Muscle of leg (tissue), 11 donors: ENCODE results near the gene MAN1A1. TPM values are rescaled to one million over a fixed set of nuclear protein-coding genes. Genes with fewer than 3 reads are reported as not detected.
A peak's percentile ranks its signal among the peaks of the same experiment; 100 is the strongest.

ENCODE experiments used
- DNase-seq: peaks from one replicate; pipeline ENCODE4 v3.0.0; 2013
- H3K27ac ChIP-seq: one replicate; pipeline ENCODE4 v1.5.1; 2013; ENCODE audit warnings: mild to moderate bottlenecking, low read length, control low read depth
- H3K27me3 ChIP-seq: one replicate; pipeline ENCODE4 v1.6.1; 2013; ENCODE audit warnings: low read length; ENCODE audit not compliant: control insufficient read depth, insufficient read depth
- H3K36me3 ChIP-seq: one replicate; pipeline ENCODE4 v1.6.1; 2013; ENCODE audit warnings: low read length; ENCODE audit not compliant: control insufficient read depth, insufficient read depth
- H3K4me1 ChIP-seq: one replicate; pipeline ENCODE4 v1.6.1; 2013; ENCODE audit warnings: low read length; ENCODE audit not compliant: control insufficient read depth, insufficient read depth
- H3K4me3 ChIP-seq: one replicate; pipeline ENCODE4 v1.5.1; 2013; ENCODE audit warnings: low read length, control low read depth
- H3K9me3 ChIP-seq: replicated peaks from 2 replicates; pipeline ENCODE4 v1.6.1; 2013; ENCODE audit warnings: low read depth, low read length; ENCODE audit not compliant: control insufficient read depth
- WGBS: methylation state at CpG from one replicate; pipeline ENCODE4 v1.1.5; 2013; ENCODE audit warnings: missing lambda C conversion rate; ENCODE audit not compliant: insufficient coverage; 5-methylcytosine and 5-hydroxymethylcytosine counted together
- polyA plus RNA-seq, 8 donors: library from polyadenylated mRNA; unstranded; fragments of 120-200 nt; gene quantifications; one replicate each; pipeline versions ENCODE4 v1.2.1 to v1.2.3, GENCODE V29; 2013; ENCODE audit warnings: inconsistent platforms in 1 of 8, low replicate concordance in 1 of 8; ENCODE audit not compliant: insufficient read length in 8 of 8, insufficient read depth in 1 of 8
- total RNA-seq: library from RNA; stranded (reverse); fragments of 120-200 nt; gene quantifications from one replicate; pipeline ENCODE4 v1.2.4, GENCODE V29; 2013

The MAN1A1 gene
- total and polyA plus RNA-seq, 9 donors: 21.8 to 48.2 (median 33.0) TPM

- 28% methylated on average over 9 of the region's 16 CpGs for WGBS
- DNase-seq: peak; percentile 61
These were observed 2.0 kb downstream of the MAN1A1 start for GRCh38 chr6:119347466-119348095.

GRCh38 chr6:119346936-119347335, 2.6 kb downstream of the MAN1A1 start:
- no peaks in the 10 kb centered on the region for H3K36me3 ChIP-seq
- no peak overlapping the region for H3K27ac ChIP-seq
- no peaks in the 10 kb centered on the region for H3K9me3 ChIP-seq
- peak; percentile 35 for DNase-seq
- 60% methylated on average over 1 of the region's 1 CpG for WGBS
- H3K4me1 ChIP-seq: peaks cover 12% of the 10 kb centered on the region
- H3K4me3 ChIP-seq: peak overlapping the region; percentile 85
- H3K27me3 ChIP-seq: peaks cover 4% of the 10 kb centered on the region

More at GRCh38 chr6:119347466-119348095, 2.0 kb downstream of the MAN1A1 start:
- H3K4me3 ChIP-seq: peak overlapping the region; percentile 85
- H3K4me1 ChIP-seq: peaks cover 12% of the 10 kb centered on the region
- peak overlapping the region; percentile 2 for H3K27ac ChIP-seq
- H3K27me3 ChIP-seq: peaks cover 4% of the 10 kb centered on the region
- no peaks in the 10 kb centered on the region for H3K36me3 ChIP-seq
- H3K9me3 ChIP-seq: no peaks in the 10 kb centered on the region

- H3K9me3 ChIP-seq: no peaks in the 10 kb centered on the region
- no peak overlapping the region for H3K27ac ChIP-seq
- DNase-seq: no peak
- peak overlapping the region; percentile 9 for H3K4me3 ChIP-seq
- peaks cover 4% of the 10 kb centered on the region for H3K27me3 ChIP-seq
- peaks cover 12% of the 10 kb centered on the region for H3K4me1 ChIP-seq
- WGBS: 70% methylated on average over 2 of the region's 8 CpGs
- H3K36me3 ChIP-seq: no peaks in the 10 kb centered on the region
These were observed 3.1 kb downstream of the MAN1A1 start for GRCh38 chr6:119346450-119346849.

GRCh38 chr6:119345114-119345513, 4.4 kb downstream of the MAN1A1 start:
- no peak overlapping the region for H3K27ac ChIP-seq
- H3K36me3 ChIP-seq: no peaks in the 10 kb centered on the region
- no peak overlapping the region for H3K4me3 ChIP-seq
- no CpG with 5 or more reads among the region's 2 CpGs for WGBS
- no peak for DNase-seq
- peaks cover 10% of the 10 kb centered on the region for H3K4me1 ChIP-seq
- H3K27me3 ChIP-seq: peaks cover 2% of the 10 kb centered on the region
- H3K9me3 ChIP-seq: no peaks in the 10 kb centered on the region

GRCh38 chr6:119344306-119344705, 5.3 kb downstream of the MAN1A1 start:
- H3K9me3 ChIP-seq: no peaks in the 10 kb centered on the region
- H3K27me3 ChIP-seq: no peaks in the 10 kb centered on the region
- H3K4me1 ChIP-seq: peaks cover 10% of the 10 kb centered on the region
- no peak overlapping the region for H3K27ac ChIP-seq
- H3K36me3 ChIP-seq: no peaks in the 10 kb centered on the region
- H3K4me3 ChIP-seq: no peak overlapping the region
- no peak for DNase-seq
- WGBS: no CpG with 5 or more reads among the region's 1 CpG

- Histone ChIP-seq H3K9me3 (no peaks in the 10 kb centered on the region), H3K4me1 (peaks cover 10% of the 10 kb centered on the region), H3K27ac (no peak overlapping the region), H3K27me3 (no peaks in the 10 kb centered on the region), H3K4me3 (no peak overlapping the region), H3K36me3 (no peaks in the 10 kb centered on the region)
- DNase-seq: no peak
- no CpG with 5 or more reads among the region's 5 CpGs for WGBS
These were observed 5.9 kb downstream of the MAN1A1 start for GRCh38 chr6:119343573-119344146.

GRCh38 chr6:119343167-119343566, 6.4 kb downstream of the MAN1A1 start:
- Histone ChIP-seq H3K4me3 (no peak overlapping the region), H3K27me3 (no peaks in the 10 kb centered on the region), H3K36me3 (no peaks in the 10 kb centered on the region), H3K4me1 (peaks cover 9% of the 10 kb centered on the region), H3K9me3 (no peaks in the 10 kb centered on the region), H3K27ac (no peak overlapping the region)
- WGBS: 100% methylated on average over 1 of the region's 4 CpGs
- DNase-seq: no peak

- no peaks in the 10 kb centered on the region for H3K9me3 ChIP-seq
- no CpG with 5 or more reads among the region's 3 CpGs for WGBS
These were observed 7.1 kb downstream of the MAN1A1 start for GRCh38 chr6:119342430-119342829.

GRCh38 chr6:119340796-119341487, 8.6 kb downstream of the MAN1A1 start:
- no peak overlapping the region for H3K4me3 ChIP-seq
- no peaks in the 10 kb centered on the region for H3K4me1 ChIP-seq

More at GRCh38 chr6:119342430-119342829, 7.1 kb downstream of the MAN1A1 start:
- Histone ChIP-seq H3K27me3 (no peaks in the 10 kb centered on the region), H3K4me3 (no peak overlapping the region), H3K36me3 (no peaks in the 10 kb centered on the region), H3K4me1 (peaks cover 4% of the 10 kb centered on the region), H3K27ac (no peak overlapping the region)
- no peak for DNase-seq

GRCh38 chr6:119339941-119340456, 9.6 kb downstream of the MAN1A1 start:
- no peak overlapping the region for H3K27ac ChIP-seq
- WGBS: no CpG with 5 or more reads among the region's 4 CpGs
- no peaks in the 10 kb centered on the region for H3K27me3 ChIP-seq
- no peak overlapping the region for H3K4me3 ChIP-seq
- H3K9me3 ChIP-seq: no peaks in the 10 kb centered on the region
- DNase-seq: peak; percentile 19
- no peaks in the 10 kb centered on the region for H3K4me1 ChIP-seq
- H3K36me3 ChIP-seq: no peaks in the 10 kb centered on the region

More at GRCh38 chr6:119340796-119341487, 8.6 kb downstream of the MAN1A1 start:
- no peaks in the 10 kb centered on the region for H3K9me3 ChIP-seq
- H3K27me3 ChIP-seq: no peaks in the 10 kb centered on the region
- H3K27ac ChIP-seq: no peak overlapping the region
- no peaks in the 10 kb centered on the region for H3K36me3 ChIP-seq
- WGBS: 67% methylated on average over 1 of the region's 8 CpGs
- DNase-seq: no peak
